Endothelial cell of umbilical vein (primary cell): ENCODE results near the gene SPON2. TPM values are rescaled to one million over a fixed set of nuclear protein-coding genes. Genes with fewer than 3 reads are reported as not detected.

Experiments
- BruUV-seq: library from RNA; stranded (reverse); fragments of 400-500 nt; replicated peaks from 2 replicates; lab custom pipeline; 2021; lab: Mats Ljungman, UMichigan
- CTCF ChIA-PET: fragments of 300-600, 350-600 bp; sonication (Branson Sonifier 250); formaldehyde crosslinking; loops from one replicate; lab custom pipeline; 2021; ENCODE audit warnings: antibody characterized with exemption, inconsistent platforms; lab: Charles Lee
- POLR2A ChIA-PET: fragments of 300-600, 350-600 bp; sonication (Branson Sonifier 250); formaldehyde crosslinking; loops from one replicate; lab custom pipeline; 2021; ENCODE audit warnings: antibody characterized with exemption, inconsistent platforms; lab: Charles Lee
- DNase-seq: peaks from one replicate; pipeline ENCODE4 v3.0.0-alpha.2; 2011; ENCODE audit warnings: low read depth, low spot score
- FAIRE-seq: peaks from 2 replicates; lab custom pipeline; 2011; peaks lifted over from hg19 to GRCh38; lab: Jason Lieb, UNC
- H2AFZ ChIP-seq: 2 replicates; pipeline ENCODE4 v1.6.0; 2012; ENCODE audit warnings: low read depth, low read length, control low read depth, inconsistent platforms
- H3K27ac ChIP-seq: 2 replicates; pipeline ENCODE4 v1.5.1; 2011; ENCODE audit warnings: low read depth, mild to moderate bottlenecking, control low read depth, low read length, moderate library complexity; ENCODE audit not compliant: insufficient read depth
- H3K27me3 ChIP-seq, 2 experiments: 2 replicates each; pipeline versions ENCODE4 v1.6.0 to v1.6.1; 2011; ENCODE audit warnings: low read length in 2 of 2, mixed read lengths in 1 of 2; ENCODE audit not compliant: control insufficient read depth in 2 of 2, insufficient read depth in 2 of 2
- H3K36me3 ChIP-seq, 2 experiments: 2 replicates in 1 of 2; 3 replicates in 1 of 2; pipeline ENCODE4 v1.5.1; 2011; ENCODE audit warnings: low read length in 2 of 2, mild to moderate bottlenecking in 1 of 2, moderate library complexity in 1 of 2; ENCODE audit not compliant: control insufficient read depth in 2 of 2, insufficient read depth in 2 of 2; ENCODE audit errors: extremely low read depth in 1 of 2
- H3K4me1 ChIP-seq: 3 replicates; pipeline ENCODE4 v1.5.1; 2011; ENCODE audit warnings: mild to moderate bottlenecking, low read length; ENCODE audit not compliant: control insufficient read depth, insufficient read depth; ENCODE audit errors: extremely low read depth
- H3K4me2 ChIP-seq: 2 replicates; pipeline ENCODE4 v1.6.1; 2011; ENCODE audit warnings: low read length, control low read depth, mixed read lengths; ENCODE audit not compliant: insufficient read depth
- H3K4me3 ChIP-seq, 3 experiments: fragments of 200-600 bp in 1 of 3; sonication (generic), shearing (Covaris generic) in 1 of 3; replicated peaks in 1 of 3; 2 replicates each; pipeline ENCODE4 v1.5.1; 2011 to 2016; ENCODE audit warnings: control low read depth in 3 of 3, low read length in 3 of 3, mild to moderate bottlenecking in 2 of 3, inconsistent platforms in 1 of 3, low read depth in 1 of 3, moderate library complexity in 1 of 3; ENCODE audit not compliant: insufficient read depth in 1 of 3
- H3K79me2 ChIP-seq: 2 replicates; pipeline ENCODE4 v1.6.0; 2012; ENCODE audit warnings: low read length, inconsistent platforms; ENCODE audit not compliant: control insufficient read depth, insufficient read depth
- H3K9ac ChIP-seq: replicated peaks from 2 replicates; pipeline ENCODE3; 2011; ENCODE audit warnings: low read length, control low read depth; ENCODE audit not compliant: insufficient read depth; ENCODE audit errors: extremely low read depth
- H3K9me1 ChIP-seq: replicated peaks from 3 replicates; pipeline ENCODE4 v1.6.0; 2011; ENCODE audit warnings: mild to moderate bottlenecking, low read length; ENCODE audit not compliant: control insufficient read depth, insufficient read depth; ENCODE audit errors: extremely low read depth
- H3K9me3 ChIP-seq: replicated peaks from 2 replicates; pipeline ENCODE4 v1.5.1; 2012; ENCODE audit warnings: low read length, inconsistent platforms; ENCODE audit not compliant: control insufficient read depth, insufficient read depth
- H4K20me1 ChIP-seq: replicated peaks from 2 replicates; pipeline ENCODE3; 2011; ENCODE audit warnings: mild to moderate bottlenecking, low read length; ENCODE audit not compliant: control insufficient read depth, insufficient read depth; ENCODE audit errors: extremely low read depth
- CTCF ChIP-seq, 2 donors: IDR thresholded peaks; 1 replicate in 1 of 2; 2 replicates in 1 of 2; pipeline ENCODE4 v1.5.1; 2011; ENCODE audit warnings: low read length in 2 of 2, mild to moderate bottlenecking in 2 of 2, moderate library complexity in 2 of 2, control low read depth in 1 of 2, inconsistent platforms in 1 of 2, low read depth in 1 of 2; ENCODE audit not compliant: insufficient read depth in 1 of 2; ENCODE audit errors: extremely low read depth in 1 of 2
- EZH2 ChIP-seq: IDR thresholded peaks from 2 replicates; pipeline ENCODE4 v1.6.1; 2012; ENCODE audit warnings: borderline replicate concordance, low read depth, mild to moderate bottlenecking, moderate library complexity, low read length, inconsistent platforms; ENCODE audit not compliant: severe bottlenecking
- FOS ChIP-seq: IDR thresholded peaks from 2 replicates; pipeline ENCODE4 v1.6.1; 2011; ENCODE audit warnings: mild to moderate bottlenecking, low read length, moderate library complexity, borderline replicate concordance; ENCODE audit not compliant: insufficient read depth
- GATA2 ChIP-seq: IDR thresholded peaks from 2 replicates; pipeline ENCODE4 v1.7.0; 2011; ENCODE audit warnings: low read depth, mild to moderate bottlenecking, moderate library complexity, mixed read lengths, low read length; ENCODE audit not compliant: insufficient read length, insufficient read depth
- JUN ChIP-seq: IDR thresholded peaks from 2 replicates; pipeline ENCODE4 v1.6.1; 2011; ENCODE audit warnings: borderline replicate concordance, low read depth; ENCODE audit not compliant: insufficient read length, insufficient read depth
- MAX ChIP-seq: IDR thresholded peaks from 2 replicates; pipeline ENCODE4 v1.6.1; 2011; ENCODE audit not compliant: insufficient read depth, insufficient read length
- MYC ChIP-seq: IDR thresholded peaks from one replicate; pipeline ENCODE4 v1.6.1; 2011; ENCODE audit warnings: mild to moderate bottlenecking, low read depth, low read length
- POLR2A ChIP-seq: IDR thresholded peaks from 2 replicates; pipeline ENCODE4 v1.6.1; 2012; ENCODE audit warnings: low read depth, mild to moderate bottlenecking, control low read depth, low read length
- POLR2AphosphoS5 ChIP-seq: IDR thresholded peaks from 2 replicates; pipeline ENCODE4 v1.6.1; 2012; ENCODE audit warnings: low read depth, mild to moderate bottlenecking, control low read depth, low read length, moderate library complexity; ENCODE audit not compliant: insufficient read depth
- dilution Hi-C: fragments of 300-500 bp; cut with MboI; formaldehyde crosslinking; loops from one replicate; pipeline ENCODE4 v1.15.0; 2019; ENCODE audit warnings: low sequenced_read_pairs; ENCODE audit not compliant: extremely low pct_ligation_motif_present
- intact Hi-C: fragments of 100-400 bp; cut with micrococcal nuclease; formaldehyde crosslinking; loops from one replicate; pipeline ENCODE4 v1.10.0; 2022
- polyA plus RNA-seq, 4 experiments: library from polyadenylated mRNA; depleted of rRNA in 3 of 4; stranded (reverse) in 3 of 4; unstranded in 1 of 4; fragments of >200 nt; gene quantifications; 2 replicates each; pipeline versions ENCODE4 v1.2.1 to v1.2.3, GENCODE V29; 2011 to 2012; ENCODE audit warnings: missing spikeins in 1 of 4
- total RNA-seq: library from RNA; stranded (reverse); gene quantifications from 2 replicates; pipeline ENCODE4 v1.2.3, GENCODE V29; 2021

The SPON2 gene
- total and polyA plus RNA-seq, 2 donors (not counting 3 experiments of a cell fraction or from before 2014, with no cell fraction given), result 0.04 TPM; not detected in 1

- Histone ChIP-seq H4K20me1 (no peaks in the 10 kb centered on the region), H2AFZ (no peak overlapping the region), H3K4me1 (no peaks in the 10 kb centered on the region), H3K4me3 (no peak overlapping the region), H3K4me2 (no peak overlapping the region), H3K79me2 (no peaks in the 10 kb centered on the region), H3K27ac (no peak overlapping the region), H3K36me3 (no peaks in the 10 kb centered on the region), H3K27me3 (peaks cover 2 to 5% of the 10 kb centered on the region in 2 experiments), H3K9me3 (no peaks in the 10 kb centered on the region), H3K9me1 (no peaks in the 10 kb centered on the region), H3K9ac (no peak overlapping the region)
- intact Hi-C loops (no loop called here), dilution Hi-C loops (no loop called here)
- TF ChIP-seq POLR2AphosphoS5 (no peak), JUN (no peak), MYC (no peak), GATA2 (no peak), MAX (no peak), FOS (no peak), EZH2 (no peak), POLR2A (no peak), CTCF (IDR thresholded peaks at IDR 0.05; ENCODE audit: extremely low read depth in 1 of 2, insufficient read depth in 1 of 2, low read depth in 1 of 2, low read length in 2 of 2) (no peak)
- CTCF ChIA-PET, result interaction anchor here (1.1 kb wide), 1 partner anchor 11 kb away, joined by 3 read pairs; no protein-coding TSS in a partner anchor
- no peak for DNase-seq
- no peak for FAIRE-seq
- POLR2A ChIA-PET, result no interaction called here
- no TSS peak for BruUV-seq
These were observed 16.3 kb downstream of the SPON2 start for GRCh38 chr4:1156069-1156468.
